ENCODE results near the gene PHIP.

PHIP gene

GRCh38 chr6:79033279-79033678 is 44.8 kb downstream of the PHIP start:
- Histone ChIP-seq H4K20me1 (ENCODE audit: insufficient read depth) (no peaks in the 10 kb centered on the region), H3K9ac (no peak overlapping the region), H3K36me3 (ENCODE audit: insufficient read depth) (no peaks in the 10 kb centered on the region), H3K4me1 (ENCODE audit: low read depth, poor library complexity, severe bottlenecking) (no peaks in the 10 kb centered on the region), H3K4me3 (IDR thresholded peaks at IDR 0.05; ENCODE audit: insufficient read depth, low read depth, low read length) (no peak overlapping the region), H3K27ac (no peak overlapping the region), H3K27me3 (ENCODE audit: insufficient read depth, low read depth) (no peaks in the 10 kb centered on the region), H3K79me2 (ENCODE audit: insufficient read depth, low read depth) (0 out of 2 replicates have a peak, but pooled peaks cover 13% of the 10 kb centered on the region), H2AFZ (ENCODE audit: low read depth) (no peak overlapping the region), H3K4me2 (no peak overlapping the region)
- TF ChIP-seq, protein P1, sequence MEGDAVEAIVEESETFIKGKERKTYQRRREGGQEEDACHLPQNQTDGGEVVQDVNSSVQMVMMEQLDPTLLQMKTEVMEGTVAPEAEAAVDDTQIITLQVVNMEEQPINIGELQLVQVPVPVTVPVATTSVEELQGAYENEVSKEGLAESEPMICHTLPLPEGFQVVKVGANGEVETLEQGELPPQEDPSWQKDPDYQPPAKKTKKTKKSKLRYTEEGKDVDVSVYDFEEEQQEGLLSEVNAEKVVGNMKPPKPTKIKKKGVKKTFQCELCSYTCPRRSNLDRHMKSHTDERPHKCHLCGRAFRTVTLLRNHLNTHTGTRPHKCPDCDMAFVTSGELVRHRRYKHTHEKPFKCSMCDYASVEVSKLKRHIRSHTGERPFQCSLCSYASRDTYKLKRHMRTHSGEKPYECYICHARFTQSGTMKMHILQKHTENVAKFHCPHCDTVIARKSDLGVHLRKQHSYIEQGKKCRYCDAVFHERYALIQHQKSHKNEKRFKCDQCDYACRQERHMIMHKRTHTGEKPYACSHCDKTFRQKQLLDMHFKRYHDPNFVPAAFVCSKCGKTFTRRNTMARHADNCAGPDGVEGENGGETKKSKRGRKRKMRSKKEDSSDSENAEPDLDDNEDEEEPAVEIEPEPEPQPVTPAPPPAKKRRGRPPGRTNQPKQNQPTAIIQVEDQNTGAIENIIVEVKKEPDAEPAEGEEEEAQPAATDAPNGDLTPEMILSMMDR (conservative IDR thresholded peaks at IDR 0.05; ENCODE audit: low read depth, low read length): no peak

GRCh38 chr6:79031821-79032590 is 46.0 kb downstream of the PHIP start:
- no peak overlapping the region for H3K9ac ChIP-seq
- H3K4me1 ChIP-seq (ENCODE audit: low read depth, poor library complexity, severe bottlenecking): no peaks in the 10 kb centered on the region
- no peak overlapping the region for H3K4me2 ChIP-seq
- 0 out of 2 replicates have a peak, but pooled peaks cover under 1% of the 10 kb centered on the region for H3K79me2 ChIP-seq (ENCODE audit: insufficient read depth, low read depth)
- H3K27me3 ChIP-seq (ENCODE audit: insufficient read depth, low read depth): no peaks in the 10 kb centered on the region
- no peak overlapping the region for H3K4me3 ChIP-seq (IDR thresholded peaks at IDR 0.05; ENCODE audit: insufficient read depth, low read depth, low read length)
- no peak overlapping the region for H3K27ac ChIP-seq
- H3K36me3 ChIP-seq (ENCODE audit: insufficient read depth): no peaks in the 10 kb centered on the region
- no peaks in the 10 kb centered on the region for H4K20me1 ChIP-seq (ENCODE audit: insufficient read depth)
- H2AFZ ChIP-seq (ENCODE audit: low read depth): no peak overlapping the region
- TF ChIP-seq, protein P1 (conservative IDR thresholded peaks at IDR 0.05; ENCODE audit: low read depth, low read length): no peak

DNA sequence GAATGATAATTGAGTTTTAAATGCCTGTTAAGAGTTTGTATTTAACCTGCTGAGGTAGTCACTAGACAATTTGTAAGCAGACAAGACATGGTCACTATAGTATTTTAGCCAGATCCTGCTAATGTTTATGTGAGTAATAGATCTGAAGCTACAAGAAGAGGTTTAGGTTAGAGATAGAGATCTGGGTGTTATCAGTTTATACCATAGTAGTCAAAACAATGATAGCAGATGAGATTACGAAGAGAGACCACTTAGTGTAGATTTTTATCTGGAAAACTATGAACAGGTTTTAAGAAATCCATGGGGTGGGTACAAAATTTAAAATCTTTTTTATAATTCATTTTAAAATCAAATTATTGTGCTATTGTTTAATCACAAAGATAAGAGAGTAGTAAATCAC is 47.5 kb downstream of the PHIP start:
- H3K9ac ChIP-seq: no peak overlapping the region
- H3K27ac ChIP-seq: no peak overlapping the region
- no peaks in the 10 kb centered on the region for H3K79me2 ChIP-seq (ENCODE audit: insufficient read depth, low read depth)
- no peak overlapping the region for H2AFZ ChIP-seq (ENCODE audit: low read depth)
- H3K4me1 ChIP-seq (ENCODE audit: low read depth, poor library complexity, severe bottlenecking): no peaks in the 10 kb centered on the region
- H3K4me2 ChIP-seq: no peak overlapping the region
- TF ChIP-seq, protein P1 (conservative IDR thresholded peaks at IDR 0.05; ENCODE audit: low read depth, low read length): no peak
- H3K36me3 ChIP-seq (ENCODE audit: insufficient read depth): no peaks in the 10 kb centered on the region
- no peak overlapping the region for H3K4me3 ChIP-seq (IDR thresholded peaks at IDR 0.05; ENCODE audit: insufficient read depth, low read depth, low read length)
- H3K27me3 ChIP-seq (ENCODE audit: insufficient read depth, low read depth): no peaks in the 10 kb centered on the region
- H4K20me1 ChIP-seq (ENCODE audit: insufficient read depth): no peaks in the 10 kb centered on the region

DNA sequence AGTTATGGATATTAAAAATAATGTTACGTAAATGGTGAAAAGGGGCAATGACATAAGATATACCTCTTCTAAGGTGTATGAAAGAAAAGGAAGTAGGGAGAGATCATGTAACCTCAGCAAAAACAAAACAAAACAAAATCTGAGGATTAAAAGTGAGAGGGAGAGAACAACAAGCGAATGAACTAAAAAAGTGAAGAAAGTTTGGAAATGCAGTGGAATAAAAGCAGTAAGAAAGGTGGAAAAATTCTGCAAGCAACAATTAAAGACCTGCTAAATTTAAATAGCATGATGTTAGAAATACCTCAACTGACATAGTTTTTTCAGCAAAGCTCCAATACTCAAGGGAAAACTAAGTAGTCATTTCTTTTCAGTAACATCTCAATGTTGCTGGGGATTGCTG is 48.0 kb downstream of the PHIP start:
- Histone ChIP-seq H3K4me1 (ENCODE audit: low read depth, poor library complexity, severe bottlenecking) (no peaks in the 10 kb centered on the region), H3K9ac (no peak overlapping the region), H2AFZ (ENCODE audit: low read depth) (no peak overlapping the region), H4K20me1 (ENCODE audit: insufficient read depth) (no peaks in the 10 kb centered on the region), H3K36me3 (ENCODE audit: insufficient read depth) (no peaks in the 10 kb centered on the region), H3K4me2 (no peak overlapping the region), H3K4me3 (IDR thresholded peaks at IDR 0.05; ENCODE audit: insufficient read depth, low read depth, low read length) (no peak overlapping the region), H3K79me2 (ENCODE audit: insufficient read depth, low read depth) (no peaks in the 10 kb centered on the region), H3K27me3 (ENCODE audit: insufficient read depth, low read depth) (no peaks in the 10 kb centered on the region), H3K27ac (no peak overlapping the region)
- TF ChIP-seq, protein P1 (conservative IDR thresholded peaks at IDR 0.05; ENCODE audit: low read depth, low read length): no peak

Measured in KMS-11 (cell line).